OCI-LY3 (cell line): Measurements from ENCODE around the gene AKR1E2.

Source experiments
- H2AFZ ChIP-seq: fragments of 200-600, 300-600 bp; shearing (Covaris generic); 2 replicates; pipeline ENCODE4 v1.6.0; 2014; ENCODE audit warnings: antibody characterized with exemption, low read depth, low read length
- H3K27ac ChIP-seq: fragments of 200-600, 300-600 bp; sonication (generic); 2 replicates; pipeline ENCODE4 v1.5.1; 2014; ENCODE audit warnings: mild to moderate bottlenecking, low read length, moderate library complexity, mixed read lengths
- H3K27me3 ChIP-seq: fragments of 200-600, 300-600 bp; sonication (generic); 2 replicates; pipeline ENCODE4 v1.6.1; 2014; ENCODE audit warnings: low read depth, low read length, mixed read lengths
- H3K36me3 ChIP-seq: fragments of 200-600, 300-600 bp; sonication (generic); replicated peaks from 2 replicates; pipeline ENCODE3; 2014; ENCODE audit warnings: low read depth, low read length, mixed read lengths
- H3K4me1 ChIP-seq: fragments of 300-600, 200-600 bp; sonication (generic); 2 replicates; pipeline ENCODE4 v1.6.1; 2014; ENCODE audit warnings: low read length, mixed read lengths
- H3K4me2 ChIP-seq: fragments of 200-600, 300-600 bp; sonication (generic); 2 replicates; pipeline ENCODE4 v1.6.1; 2014; ENCODE audit warnings: low read length, mixed read lengths
- H3K4me3 ChIP-seq: fragments of 300-600, 200-600 bp; sonication (generic); 2 replicates; pipeline ENCODE4 v1.5.1; 2014; ENCODE audit warnings: antibody characterized with exemption, mild to moderate bottlenecking, low read length, moderate library complexity
- H3K79me2 ChIP-seq: fragments of 300-600, 200-600 bp; shearing (Covaris generic); 2 replicates; pipeline ENCODE4 v1.6.1; 2014; ENCODE audit warnings: mild to moderate bottlenecking, low read length, mixed read lengths
- H3K9ac ChIP-seq: fragments of 300-600, 200-600 bp; shearing (Covaris generic); 2 replicates; pipeline ENCODE4 v1.6.0; 2014; ENCODE audit warnings: mild to moderate bottlenecking, low read length, moderate library complexity
- H3K9me3 ChIP-seq: fragments of 200-600, 300-600 bp; shearing (Covaris generic); 2 replicates; pipeline ENCODE4 v1.6.1; 2014; ENCODE audit warnings: low read length, mixed read lengths; ENCODE audit not compliant: insufficient read depth
- H4K20me1 ChIP-seq: fragments of 200-600, 300-600 bp; sonication (generic); 2 replicates; pipeline ENCODE4 v1.6.1; 2016; ENCODE audit warnings: low read length, mixed read lengths; ENCODE audit not compliant: insufficient read depth
- EZH2phosphoT487 ChIP-seq: fragments of 200-600 bp; shearing (Covaris generic); IDR thresholded peaks from 2 replicates; pipeline ENCODE4 v1.6.1; 2018; ENCODE audit warnings: antibody characterized with exemption, mixed run types, low read depth
- TF ChIP-seq, protein P1 (sequence below): fragments of 200-600, 300-600 bp; sonication (generic); IDR thresholded peaks from 2 replicates; pipeline ENCODE4 v1.5.1; 2014; ENCODE audit warnings: antibody characterized with exemption, low read length, low read depth

The AKR1E2 gene

DNA sequence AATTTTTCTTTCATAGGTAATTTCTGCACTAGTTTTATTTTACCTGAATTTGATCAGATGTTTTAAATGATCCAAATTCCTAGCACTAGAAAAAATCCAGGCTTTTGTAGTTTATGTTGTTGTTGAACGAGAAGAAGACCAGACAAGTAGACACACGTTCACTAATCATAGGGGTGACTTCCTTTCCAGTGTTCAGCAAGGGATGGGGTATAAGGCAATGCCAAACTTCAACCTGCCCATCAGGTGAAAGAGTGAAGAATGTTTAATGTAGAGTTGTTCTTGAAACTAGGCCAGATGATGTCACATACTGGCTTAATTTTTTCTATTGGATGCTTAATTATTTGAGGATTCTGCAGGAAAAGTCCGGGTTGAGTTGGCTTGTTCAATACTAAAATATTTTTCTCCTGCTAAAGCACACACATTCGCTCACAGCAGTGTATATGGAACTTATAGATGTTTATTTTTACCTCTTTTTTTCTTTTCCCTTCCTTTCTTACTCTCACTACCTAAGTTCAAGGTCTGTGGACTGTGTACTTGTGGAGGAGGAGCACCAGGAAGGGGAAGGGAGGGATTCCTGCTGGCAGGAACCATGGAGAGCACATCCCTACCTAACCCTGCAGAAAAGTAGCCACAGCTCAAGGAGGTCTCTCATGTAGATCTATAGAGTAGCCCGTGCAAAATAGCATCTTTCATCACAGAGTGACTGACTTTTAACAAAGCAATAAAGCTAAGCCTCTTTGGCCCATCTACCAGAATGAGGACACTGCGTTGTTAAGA, 23.1 kb upstream of the AKR1E2 start:
- no peak overlapping the region for H3K4me2 ChIP-seq
- no peak overlapping the region for H3K4me3 ChIP-seq
- no peak overlapping the region for H2AFZ ChIP-seq

DNA sequence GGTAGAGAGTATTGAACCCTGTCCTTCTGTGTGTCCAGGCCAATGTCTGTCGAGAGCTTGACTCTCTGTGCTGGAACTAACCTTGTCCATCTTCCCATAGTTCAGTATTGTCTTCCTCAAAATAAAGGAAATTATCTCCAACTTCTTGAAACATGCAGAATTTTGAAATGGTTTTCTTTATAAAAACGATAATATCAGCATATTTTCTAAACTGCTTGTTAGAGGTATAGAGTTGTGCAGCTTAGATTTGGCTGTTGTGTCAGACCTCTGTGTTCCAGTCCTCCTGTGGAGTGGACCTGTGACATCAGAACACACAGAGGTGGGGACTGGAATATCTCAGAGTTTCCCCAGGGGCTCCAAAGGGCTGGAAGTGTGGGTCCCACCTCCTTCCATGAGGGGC, 22.2 kb upstream of the AKR1E2 start:
- no peak overlapping the region for H2AFZ ChIP-seq
- no peak overlapping the region for H3K4me2 ChIP-seq
- H3K36me3 ChIP-seq: no peaks in the 10 kb centered on the region
- H3K27me3 ChIP-seq: no peaks in the 10 kb centered on the region
- no peaks in the 10 kb centered on the region for H3K9me3 ChIP-seq
- H3K9ac ChIP-seq: no peak overlapping the region
- H3K4me1 ChIP-seq: peaks cover 9% of the 10 kb centered on the region
- no peak overlapping the region for H3K27ac ChIP-seq
- H3K79me2 ChIP-seq: no peaks in the 10 kb centered on the region
- no peak overlapping the region for H3K4me3 ChIP-seq
- TF ChIP-seq, protein P1, sequence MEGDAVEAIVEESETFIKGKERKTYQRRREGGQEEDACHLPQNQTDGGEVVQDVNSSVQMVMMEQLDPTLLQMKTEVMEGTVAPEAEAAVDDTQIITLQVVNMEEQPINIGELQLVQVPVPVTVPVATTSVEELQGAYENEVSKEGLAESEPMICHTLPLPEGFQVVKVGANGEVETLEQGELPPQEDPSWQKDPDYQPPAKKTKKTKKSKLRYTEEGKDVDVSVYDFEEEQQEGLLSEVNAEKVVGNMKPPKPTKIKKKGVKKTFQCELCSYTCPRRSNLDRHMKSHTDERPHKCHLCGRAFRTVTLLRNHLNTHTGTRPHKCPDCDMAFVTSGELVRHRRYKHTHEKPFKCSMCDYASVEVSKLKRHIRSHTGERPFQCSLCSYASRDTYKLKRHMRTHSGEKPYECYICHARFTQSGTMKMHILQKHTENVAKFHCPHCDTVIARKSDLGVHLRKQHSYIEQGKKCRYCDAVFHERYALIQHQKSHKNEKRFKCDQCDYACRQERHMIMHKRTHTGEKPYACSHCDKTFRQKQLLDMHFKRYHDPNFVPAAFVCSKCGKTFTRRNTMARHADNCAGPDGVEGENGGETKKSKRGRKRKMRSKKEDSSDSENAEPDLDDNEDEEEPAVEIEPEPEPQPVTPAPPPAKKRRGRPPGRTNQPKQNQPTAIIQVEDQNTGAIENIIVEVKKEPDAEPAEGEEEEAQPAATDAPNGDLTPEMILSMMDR: no peak
- no peak for TF ChIP-seq EZH2phosphoT487
- no peaks in the 10 kb centered on the region for H4K20me1 ChIP-seq

More for the DNA sequence above, 23.1 kb upstream of the AKR1E2 start:
- Histone ChIP-seq H3K79me2 (no peaks in the 10 kb centered on the region), H3K27ac (no peak overlapping the region), H4K20me1 (no peaks in the 10 kb centered on the region), H3K36me3 (no peaks in the 10 kb centered on the region), H3K4me1 (peaks cover 3% of the 10 kb centered on the region), H3K9ac (no peak overlapping the region), H3K9me3 (no peaks in the 10 kb centered on the region), H3K27me3 (no peaks in the 10 kb centered on the region)
- no peak for TF ChIP-seq EZH2phosphoT487
- TF ChIP-seq, protein P1: no peak

DNA sequence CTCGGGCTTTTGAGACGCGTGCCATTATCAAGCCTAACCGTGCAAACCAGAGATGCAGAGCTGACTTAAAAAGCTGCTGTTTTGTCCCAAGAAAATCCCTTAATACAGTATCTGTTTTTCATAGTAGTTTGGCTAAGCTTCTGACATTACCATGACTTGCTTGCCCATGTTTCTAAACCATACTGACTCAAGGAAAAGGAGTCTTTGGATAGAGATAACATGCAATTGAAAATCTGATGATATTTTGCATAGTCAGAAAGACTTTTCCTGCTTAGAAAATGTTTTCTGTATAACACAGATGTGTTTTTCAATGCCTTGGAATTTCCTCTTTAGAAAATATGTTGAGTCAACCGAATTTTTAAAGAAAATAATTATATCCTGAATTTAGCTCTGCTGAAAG, 21.5 kb upstream of the AKR1E2 start:
- H3K4me2 ChIP-seq: no peak overlapping the region
- H4K20me1 ChIP-seq: no peaks in the 10 kb centered on the region
- H2AFZ ChIP-seq: no peak overlapping the region
- H3K27ac ChIP-seq: no peak overlapping the region
- no peaks in the 10 kb centered on the region for H3K36me3 ChIP-seq
- H3K4me1 ChIP-seq: peaks cover 9% of the 10 kb centered on the region
- no peak overlapping the region for H3K4me3 ChIP-seq
- no peak overlapping the region for H3K9ac ChIP-seq
- no peaks in the 10 kb centered on the region for H3K9me3 ChIP-seq
- TF ChIP-seq, protein P1: no peak
- TF ChIP-seq EZH2phosphoT487: no peak
- no peaks in the 10 kb centered on the region for H3K79me2 ChIP-seq
- H3K27me3 ChIP-seq: no peaks in the 10 kb centered on the region

DNA sequence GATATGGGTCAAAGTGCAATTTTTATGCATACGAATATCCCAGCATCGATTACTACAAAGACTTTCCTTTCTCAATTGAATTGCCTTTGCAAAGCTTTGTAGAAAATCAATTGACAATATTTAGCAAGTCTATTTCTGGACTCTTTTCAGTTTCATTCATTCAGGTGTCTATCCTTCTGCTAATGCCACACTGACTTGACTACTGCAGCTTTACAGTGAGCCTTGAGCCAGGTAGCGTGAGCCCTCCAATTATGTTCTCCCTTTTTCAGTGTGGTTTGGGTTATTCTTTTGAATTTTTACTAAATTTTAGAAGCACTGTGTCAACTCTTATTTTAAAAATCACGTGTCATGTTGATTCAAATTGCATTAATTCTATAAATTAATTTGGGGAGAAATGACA, 19.5 kb upstream of the AKR1E2 start:
- TF ChIP-seq, protein P1: no peak
- TF ChIP-seq EZH2phosphoT487: no peak
- Histone ChIP-seq H3K27ac (no peak overlapping the region), H3K79me2 (no peaks in the 10 kb centered on the region)

More for the DNA sequence above, 19.5 kb upstream of the AKR1E2 start:
- Histone ChIP-seq H4K20me1 (no peaks in the 10 kb centered on the region), H3K4me1 (peaks cover 9% of the 10 kb centered on the region), H3K27me3 (no peaks in the 10 kb centered on the region), H3K9me3 (no peaks in the 10 kb centered on the region), H2AFZ (no peak overlapping the region), H3K4me3 (no peak overlapping the region), H3K4me2 (no peak overlapping the region), H3K9ac (no peak overlapping the region), H3K36me3 (no peaks in the 10 kb centered on the region)
